Measurements from ENCODE around the gene TRMU.

Gene TRMU

GRCh38 chr22:46292732-46293131, 42.8 kb upstream of the TRMU start:
- Histone ChIP-seq H3K9ac (ENCODE audit: low read length) (no peak overlapping the region), H3K36me3 (ENCODE audit: insufficient read depth, low read length) (peaks cover 21% of the 10 kb centered on the region), H3K4me1 (ENCODE audit: insufficient read depth, low read length) (peaks cover 17% of the 10 kb centered on the region), H3K27me3 (ENCODE audit: control insufficient read depth in 1 of 2, insufficient read depth in 2 of 2, low read length in 2 of 2) (no peaks in the 10 kb centered on the region), H3K4me3 (ENCODE audit: low read depth in 1 of 2, low read length in 2 of 2) (no peak overlapping the region), H3K27ac (ENCODE audit: low read depth, low read length) (no peak overlapping the region), H3K9me3 (ENCODE audit: low read length) (no peaks in the 10 kb centered on the region)

DNA sequence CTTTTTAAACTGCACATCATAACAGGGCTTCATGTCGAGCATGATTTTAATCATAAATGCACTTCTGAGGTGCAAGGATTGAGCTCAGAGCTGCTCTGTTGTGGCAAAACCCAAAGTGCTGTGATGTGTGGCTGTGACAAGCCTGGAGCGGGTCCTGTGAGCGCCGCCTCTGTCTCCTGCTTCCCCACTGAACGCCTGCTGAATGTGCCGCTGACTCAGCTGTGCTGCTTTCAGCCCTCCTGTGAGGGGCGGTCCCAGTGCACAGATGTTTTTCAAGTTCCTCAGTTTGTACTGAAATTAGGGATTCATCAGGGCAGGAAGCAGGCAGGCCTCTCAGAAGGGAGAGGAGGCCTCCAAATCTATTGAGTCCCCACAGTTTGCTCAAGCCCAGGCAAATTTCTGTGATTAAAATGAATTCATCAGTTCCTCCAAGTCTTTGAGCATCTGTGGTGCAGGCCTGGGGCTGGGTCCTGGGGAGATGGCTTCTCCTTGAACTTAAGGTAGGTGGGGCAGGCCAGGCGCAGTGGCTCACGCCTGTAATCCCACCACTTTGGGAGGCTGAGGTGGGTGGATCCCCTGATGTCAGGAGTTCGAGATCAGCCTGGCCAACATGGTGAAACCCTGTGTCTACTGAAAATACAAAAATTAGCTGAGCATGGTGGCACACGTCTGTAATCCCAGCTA, 41.8 kb upstream of the TRMU start:
- Histone ChIP-seq H3K4me1 (ENCODE audit: insufficient read depth, low read length) (peaks cover 17% of the 10 kb centered on the region), H3K27ac (ENCODE audit: low read depth, low read length) (no peak overlapping the region), H3K36me3 (ENCODE audit: insufficient read depth, low read length) (peaks cover 21% of the 10 kb centered on the region), H3K4me3 (ENCODE audit: low read depth in 1 of 2, low read length in 2 of 2) (no peak overlapping the region), H3K27me3 (ENCODE audit: control insufficient read depth in 1 of 2, insufficient read depth in 2 of 2, low read length in 2 of 2) (no peaks in the 10 kb centered on the region), H3K9ac (ENCODE audit: low read length) (no peak overlapping the region), H3K9me3 (ENCODE audit: low read length) (no peaks in the 10 kb centered on the region)

DNA sequence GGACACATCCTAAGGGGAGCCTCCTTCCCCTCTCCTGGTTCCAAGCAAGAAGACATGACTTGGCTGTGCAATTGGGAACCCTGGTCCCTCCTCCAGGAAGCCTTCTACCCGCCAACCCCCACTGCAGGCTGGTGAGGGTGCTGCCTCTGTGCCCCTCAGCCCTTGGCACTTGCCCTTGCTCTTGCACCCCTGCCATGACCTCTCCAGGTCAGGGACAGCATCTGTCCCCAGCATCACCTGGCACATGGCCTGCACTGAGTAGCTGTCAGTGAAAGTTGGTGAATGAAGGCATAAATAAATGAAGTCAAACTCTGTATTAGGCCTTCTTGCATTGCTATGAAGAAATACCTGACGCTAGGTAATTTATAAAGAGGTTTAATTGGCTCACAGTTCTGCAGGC, 40.7 kb upstream of the TRMU start:
- Histone ChIP-seq H3K9me3 (ENCODE audit: low read length) (no peaks in the 10 kb centered on the region), H3K4me3 (ENCODE audit: low read depth in 1 of 2, low read length in 2 of 2) (no peak overlapping the region), H3K4me1 (ENCODE audit: insufficient read depth, low read length) (peaks cover 17% of the 10 kb centered on the region), H3K27me3 (ENCODE audit: control insufficient read depth in 1 of 2, insufficient read depth in 2 of 2, low read length in 2 of 2) (no peaks in the 10 kb centered on the region), H3K9ac (ENCODE audit: low read length) (no peak overlapping the region), H3K36me3 (ENCODE audit: insufficient read depth, low read length) (peaks cover 16% of the 10 kb centered on the region), H3K27ac (ENCODE audit: low read depth, low read length) (no peak overlapping the region)

DNA sequence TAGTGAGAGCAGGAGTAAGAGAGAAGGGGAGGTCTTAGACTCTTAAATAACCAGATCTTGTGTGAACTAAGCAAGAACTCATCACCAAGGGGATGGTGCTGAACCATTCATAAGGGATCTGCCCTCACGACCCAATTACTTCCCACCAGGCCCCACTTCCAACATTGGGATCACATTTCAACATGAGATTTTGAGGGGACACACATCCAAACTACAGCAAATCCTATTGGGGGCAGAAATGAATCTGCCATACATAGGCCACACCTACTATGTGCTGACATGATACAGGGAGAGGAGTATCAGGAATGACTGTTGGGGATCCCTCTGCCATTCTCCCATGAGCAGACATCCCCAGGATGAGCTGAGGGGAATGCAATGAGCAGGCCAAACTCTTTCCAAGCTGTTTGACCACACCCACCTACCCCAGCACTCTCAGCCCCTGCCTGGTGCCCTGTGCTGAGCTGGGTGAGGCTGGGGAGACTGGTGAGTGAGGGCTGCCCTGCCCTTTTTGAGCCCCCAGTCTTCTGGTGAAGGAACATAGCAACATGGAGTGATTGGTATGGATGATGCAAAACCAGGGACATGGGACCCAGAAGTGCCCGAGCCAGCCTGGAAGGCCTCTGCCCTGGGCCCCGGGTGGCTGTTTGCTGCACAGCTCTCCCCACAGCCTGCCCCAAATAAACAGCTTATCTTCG, 40.1 kb upstream of the TRMU start:
- Histone ChIP-seq H3K9ac (ENCODE audit: low read length) (peak overlapping the region; percentile 50), H3K4me3 (ENCODE audit: low read depth in 1 of 2, low read length in 2 of 2) (peak overlapping the region in 1 of 2 donors; percentile 72), H3K36me3 (ENCODE audit: insufficient read depth, low read length) (peaks cover 16% of the 10 kb centered on the region), H3K27me3 (ENCODE audit: control insufficient read depth in 1 of 2, insufficient read depth in 2 of 2, low read length in 2 of 2) (no peaks in the 10 kb centered on the region), H3K4me1 (ENCODE audit: insufficient read depth, low read length) (peaks cover 17% of the 10 kb centered on the region), H3K9me3 (ENCODE audit: low read length) (no peaks in the 10 kb centered on the region), H3K27ac (ENCODE audit: low read depth, low read length) (peak overlapping the region; percentile 88)

- peak within 1 kb of the TSS; percentile 88 for H3K27ac ChIP-seq (ENCODE audit: low read depth, low read length)
- H3K9me3 ChIP-seq (ENCODE audit: low read length) = no peaks in the 10 kb centered on the region
- peaks cover 17% of the 10 kb centered on the region for H3K4me1 ChIP-seq (ENCODE audit: insufficient read depth, low read length)
- no peaks in the 10 kb centered on the region for H3K27me3 ChIP-seq (ENCODE audit: control insufficient read depth in 1 of 2, insufficient read depth in 2 of 2, low read length in 2 of 2)
- peaks cover 16% of the 10 kb centered on the region for H3K36me3 ChIP-seq (ENCODE audit: insufficient read depth, low read length)
- H3K4me3 ChIP-seq (ENCODE audit: low read depth in 1 of 2, low read length in 2 of 2) = peak within 1 kb of the TSS; percentile 45 to 72
- peak within 1 kb of the TSS; percentile 50 for H3K9ac ChIP-seq (ENCODE audit: low read length)
These were observed 39.0 kb upstream of the TRMU start, which contains the start of gene GTSE1 for GRCh38 chr22:46296257-46297150. TSS of gene GTSE1 (plus strand) at chr22:46296870. CDS start at chr22:46297401, 531 bp downstream.

DNA sequence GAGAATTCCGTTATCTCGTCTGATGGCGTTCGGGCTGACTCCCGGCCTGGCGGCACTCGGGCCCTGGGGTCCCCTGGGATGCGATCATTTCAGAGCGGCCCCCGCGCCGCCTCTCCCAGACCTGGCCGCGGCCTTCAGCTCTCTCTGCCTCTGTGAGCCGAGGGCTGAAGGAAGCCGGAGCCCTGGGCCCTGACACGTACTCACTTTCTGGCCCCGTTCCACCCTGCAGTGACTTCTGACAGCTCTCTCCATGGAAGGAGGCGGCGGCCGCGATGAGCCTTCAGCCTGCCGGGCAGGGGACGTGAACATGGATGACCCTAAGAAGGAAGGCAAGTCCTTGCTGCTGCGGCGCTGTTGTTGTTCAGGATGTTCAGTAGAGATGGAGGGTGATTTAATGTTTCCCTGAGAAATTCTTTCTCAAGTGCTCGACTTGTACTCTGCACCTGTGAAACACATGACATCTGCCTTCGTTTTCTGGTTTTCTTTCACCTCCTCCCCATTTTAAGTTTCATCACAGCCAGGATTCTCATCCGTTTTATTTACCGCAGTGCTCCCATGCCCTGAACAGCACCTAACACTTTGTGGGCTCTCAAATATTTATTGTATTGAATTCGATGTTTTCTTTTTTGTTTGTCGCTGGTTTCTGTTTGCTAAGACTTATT, 38.2 kb upstream of the TRMU start:
- no peaks in the 10 kb centered on the region for H3K9me3 ChIP-seq (ENCODE audit: low read length)
- H3K4me1 ChIP-seq (ENCODE audit: insufficient read depth, low read length) = peaks cover 17% of the 10 kb centered on the region
- H3K27me3 ChIP-seq (ENCODE audit: control insufficient read depth in 1 of 2, insufficient read depth in 2 of 2, low read length in 2 of 2) = no peaks in the 10 kb centered on the region
- no peak overlapping the region for H3K27ac ChIP-seq (ENCODE audit: low read depth, low read length)
- no peak overlapping the region for H3K9ac ChIP-seq (ENCODE audit: low read length)
- H3K36me3 ChIP-seq (ENCODE audit: insufficient read depth, low read length) = peaks cover 13% of the 10 kb centered on the region
- peak overlapping the region; percentile 23 to 72 for H3K4me3 ChIP-seq (ENCODE audit: low read depth in 1 of 2, low read length in 2 of 2)

- Histone ChIP-seq H3K36me3 (ENCODE audit: insufficient read depth, low read length) (no peaks in the 10 kb centered on the region), H3K4me1 (ENCODE audit: insufficient read depth, low read length) (peaks cover 17% of the 10 kb centered on the region), H3K9me3 (ENCODE audit: low read length) (no peaks in the 10 kb centered on the region), H3K4me3 (ENCODE audit: low read depth in 1 of 2, low read length in 2 of 2) (no peak overlapping the region), H3K9ac (ENCODE audit: low read length) (no peak overlapping the region), H3K27ac (ENCODE audit: low read depth, low read length) (no peak overlapping the region), H3K27me3 (ENCODE audit: control insufficient read depth in 1 of 2, insufficient read depth in 2 of 2, low read length in 2 of 2) (no peaks in the 10 kb centered on the region)
These were observed 36.4 kb upstream of the TRMU start for GRCh38 chr22:46299101-46299500.

DNA sequence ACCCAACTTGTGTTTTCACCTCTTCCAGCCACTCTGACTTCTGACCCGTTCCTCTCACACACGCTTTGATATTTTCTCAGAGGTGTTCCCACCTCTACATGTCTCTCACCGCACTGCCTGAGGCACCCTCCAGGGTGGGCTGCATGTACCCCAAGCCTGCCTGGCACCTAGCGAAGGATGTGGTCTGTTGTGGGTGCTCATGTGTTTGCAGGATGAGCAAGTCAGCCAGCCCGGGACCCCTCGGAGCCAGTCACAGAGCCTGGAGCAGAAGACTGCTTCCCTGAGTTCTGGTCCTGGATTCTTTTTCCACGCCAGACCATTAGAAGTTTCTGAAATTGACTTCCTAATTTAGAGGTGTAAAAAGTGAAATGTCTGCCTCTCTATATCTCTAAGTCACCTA, 35.0 kb upstream of the TRMU start:
- H3K9me3 ChIP-seq (ENCODE audit: low read length) = no peaks in the 10 kb centered on the region
- H3K4me3 ChIP-seq (ENCODE audit: low read depth in 1 of 2, low read length in 2 of 2) = no peak overlapping the region
- peaks cover 16% of the 10 kb centered on the region for H3K4me1 ChIP-seq (ENCODE audit: insufficient read depth, low read length)
- no peak overlapping the region for H3K9ac ChIP-seq (ENCODE audit: low read length)
- no peaks in the 10 kb centered on the region for H3K36me3 ChIP-seq (ENCODE audit: insufficient read depth, low read length)
- H3K27ac ChIP-seq (ENCODE audit: low read depth, low read length) = no peak overlapping the region
- H3K27me3 ChIP-seq (ENCODE audit: control insufficient read depth in 1 of 2, insufficient read depth in 2 of 2, low read length in 2 of 2) = no peaks in the 10 kb centered on the region

DNA sequence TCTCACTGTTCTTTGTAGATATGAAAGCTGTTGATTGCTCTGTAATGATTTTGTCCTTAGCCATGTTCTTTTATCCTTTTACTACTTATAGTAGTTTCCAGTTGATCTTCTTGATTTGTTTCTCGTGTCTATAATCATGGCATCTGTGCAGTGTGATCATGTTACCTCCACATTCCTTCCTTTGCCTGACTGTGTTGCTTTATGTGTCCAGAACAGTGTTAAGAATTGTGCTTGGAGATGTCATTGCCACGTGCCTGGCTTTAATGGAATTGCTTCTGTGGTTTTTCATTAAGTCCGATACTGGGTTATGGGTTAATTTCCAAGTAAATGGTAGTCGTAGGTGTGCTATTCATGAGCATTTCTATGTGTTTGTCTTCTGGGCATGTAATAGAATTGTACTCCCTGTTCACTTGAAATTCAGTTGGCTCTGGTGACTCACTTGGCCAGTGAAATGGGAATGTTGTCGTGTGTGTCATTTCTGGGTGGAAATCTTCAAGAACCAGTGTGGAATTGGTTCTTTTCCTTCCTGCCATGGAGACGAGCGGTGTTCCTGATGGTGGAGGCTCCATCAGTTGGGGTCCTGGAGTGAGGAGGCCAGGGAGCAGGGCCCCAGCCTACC, 32.1 kb upstream of the TRMU start:
- Histone ChIP-seq H3K9me3 (ENCODE audit: low read length) (no peaks in the 10 kb centered on the region), H3K4me1 (ENCODE audit: insufficient read depth, low read length) (no peaks in the 10 kb centered on the region), H3K4me3 (ENCODE audit: low read depth in 1 of 2, low read length in 2 of 2) (no peak overlapping the region), H3K9ac (ENCODE audit: low read length) (no peak overlapping the region), H3K27me3 (ENCODE audit: control insufficient read depth in 1 of 2, insufficient read depth in 2 of 2, low read length in 2 of 2) (no peaks in the 10 kb centered on the region), H3K36me3 (ENCODE audit: insufficient read depth, low read length) (no peaks in the 10 kb centered on the region), H3K27ac (ENCODE audit: low read depth, low read length) (no peak overlapping the region)

- Histone ChIP-seq H3K9me3 (ENCODE audit: low read length) (no peaks in the 10 kb centered on the region), H3K4me3 (ENCODE audit: low read depth in 1 of 2, low read length in 2 of 2) (no peak overlapping the region), H3K36me3 (ENCODE audit: insufficient read depth, low read length) (no peaks in the 10 kb centered on the region), H3K27ac (ENCODE audit: low read depth, low read length) (no peak overlapping the region), H3K9ac (ENCODE audit: low read length) (no peak overlapping the region), H3K4me1 (ENCODE audit: insufficient read depth, low read length) (no peaks in the 10 kb centered on the region), H3K27me3 (ENCODE audit: control insufficient read depth in 1 of 2, insufficient read depth in 2 of 2, low read length in 2 of 2) (no peaks in the 10 kb centered on the region)
These were observed 27.1 kb upstream of the TRMU start for GRCh38 chr22:46308283-46308988.
